B cell (primary cell): ENCODE results near the gene CIBAR2. TPM values are rescaled to one million over a fixed set of nuclear protein-coding genes. Genes with fewer than 3 reads are reported as not detected.

Experiments used
- ATAC-seq: fragments of 200-7000 bp; cut with Tn5 transposase; one replicate; pipeline ENCODE4 v1.10.0; 2021; ENCODE audit warnings: low read depth, mild to moderate bottlenecking, moderate number of reproducible peaks, moderate library complexity
- CTCF ChIA-PET: fragments of 350-600 bp; sonication (Branson Sonifier 250); formaldehyde crosslinking; loops from one replicate; lab custom pipeline; 2021; ENCODE audit warnings: antibody characterized with exemption, inconsistent platforms; lab: Charles Lee
- POLR2A ChIA-PET: fragments of 350-600 bp; sonication (Branson Sonifier 250); formaldehyde crosslinking; loops from one replicate; lab custom pipeline; 2021; ENCODE audit warnings: antibody characterized with exemption; lab: Charles Lee
- DNase-seq: peaks from one replicate; pipeline ENCODE4 v3.0.0; 2013
- H2AFZ ChIP-seq: 2 replicates; pipeline ENCODE4 v1.6.1; 2012; ENCODE audit warnings: mild to moderate bottlenecking, low read depth, low read length; ENCODE audit not compliant: insufficient read depth, poor library complexity, severe bottlenecking
- H3K27ac ChIP-seq, 2 donors: 1 replicate in 1 of 2; 2 replicates in 1 of 2; pipeline ENCODE4 v1.5.1; 2012 to 2013; ENCODE audit warnings: low read length in 2 of 2, mild to moderate bottlenecking in 2 of 2, moderate library complexity in 1 of 2
- H3K27me3 ChIP-seq, 4 experiments: fragments of 200-600 bp in 1 of 4; sonication (generic) in 1 of 4; replicated peaks in 1 of 4; 1 replicate in 2 of 4; 2 replicates in 2 of 4; pipeline versions ENCODE4 v1.6.1 to v1.7.0; 2013 to 2016; ENCODE audit warnings: low read length in 3 of 4, mild to moderate bottlenecking in 2 of 4, mixed read lengths in 1 of 4, moderate library complexity in 1 of 4; ENCODE audit not compliant: insufficient read depth in 4 of 4, control insufficient read depth in 3 of 4; ENCODE audit errors: control extremely low read depth in 1 of 4
- H3K36me3 ChIP-seq, 2 experiments: replicated peaks in 1 of 2; 1 replicate in 1 of 2; 2 replicates in 1 of 2; pipeline versions ENCODE4 v1.6.1 to v1.7.1; 2013; ENCODE audit warnings: low read length in 1 of 2; ENCODE audit not compliant: insufficient read depth in 2 of 2, control insufficient read depth in 1 of 2; ENCODE audit errors: control extremely low read depth in 1 of 2, extremely low read depth in 1 of 2
- H3K4me1 ChIP-seq, 2 donors: fragments of 200-600 bp in 1 of 2; sonication (generic) in 1 of 2; 1 replicate in 1 of 2; 2 replicates in 1 of 2; pipeline versions ENCODE4 v1.5.1 to v1.6.1; 2013 to 2017; ENCODE audit warnings: low read length in 2 of 2; ENCODE audit not compliant: control insufficient read depth in 2 of 2, insufficient read depth in 2 of 2
- H3K4me2 ChIP-seq: replicated peaks from 2 replicates; pipeline ENCODE3; 2012; ENCODE audit warnings: mild to moderate bottlenecking, low read depth, low read length; ENCODE audit not compliant: poor library complexity, severe bottlenecking
- H3K4me3 ChIP-seq, 5 experiments: fragments of 200-600 bp in 1 of 5; sonication (generic) in 1 of 5; 1 replicate in 3 of 5; 2 replicates in 2 of 5; pipeline versions ENCODE4 v1.5.1 to v1.7.0; 2011 to 2016; ENCODE audit warnings: low read length in 4 of 5, mild to moderate bottlenecking in 4 of 5, low read depth in 2 of 5, control low read depth in 1 of 5, moderate library complexity in 1 of 5; ENCODE audit not compliant: insufficient read depth in 1 of 5; ENCODE audit errors: control extremely low read depth in 1 of 5, extremely low read depth in 1 of 5
- H3K79me2 ChIP-seq: fragments of 200-600 bp; sonication (generic); one replicate; pipeline ENCODE4 v1.6.0; 2016; ENCODE audit warnings: low read length; ENCODE audit not compliant: control insufficient read depth, insufficient read depth
- H3K9ac ChIP-seq: fragments of 200-600 bp; sonication (generic); 2 replicates; pipeline ENCODE4 v1.6.1; 2017; ENCODE audit warnings: mild to moderate bottlenecking, low read length, moderate library complexity
- H3K9me3 ChIP-seq, 3 donors: one replicate each; pipeline versions ENCODE4 v1.6.1 to v1.7.1; 2013; ENCODE audit warnings: low read length in 2 of 3; ENCODE audit not compliant: control insufficient read depth in 2 of 3, insufficient read depth in 1 of 3; ENCODE audit errors: control extremely low read depth in 1 of 3
- H4K20me1 ChIP-seq: 2 replicates; pipeline ENCODE4 v1.6.0; 2012; ENCODE audit warnings: mild to moderate bottlenecking, low read length; ENCODE audit not compliant: insufficient read depth, control insufficient read depth, poor library complexity, severe bottlenecking
- H3K27ac Mint-ChIP-seq: one replicate; pipeline ENCODE4 v1.8.0; 2021; ENCODE audit warnings: mixed read lengths
- H3K27me3 Mint-ChIP-seq: one replicate; pipeline ENCODE4 v1.8.0; 2021; ENCODE audit warnings: mixed read lengths
- H3K4me1 Mint-ChIP-seq: one replicate; pipeline ENCODE4 v1.8.0; 2021; ENCODE audit warnings: mixed read lengths
- H3K4me3 Mint-ChIP-seq: one replicate; pipeline ENCODE4 v1.8.0; 2021; ENCODE audit warnings: mixed read lengths
- H3K9me3 Mint-ChIP-seq: one replicate; pipeline ENCODE4 v1.8.0; 2022; ENCODE audit warnings: mixed read lengths; ENCODE audit not compliant: insufficient read depth
- CTCF ChIP-seq: fragments of 200-600 bp; IDR thresholded peaks from one replicate; pipeline ENCODE4 v1.8.0; 2022; ENCODE audit warnings: antibody characterized with exemption, mild to moderate bottlenecking
- EZH2 ChIP-seq: IDR thresholded peaks from 2 replicates; pipeline ENCODE4 v1.6.1; 2012; ENCODE audit warnings: borderline replicate concordance, low read depth, mild to moderate bottlenecking, moderate library complexity, low read length; ENCODE audit not compliant: insufficient read depth, poor library complexity, severe bottlenecking
- WGBS: methylation state at CpG from one replicate; pipeline ENCODE4 v1.1.5; 2013; ENCODE audit warnings: missing lambda C conversion rate; ENCODE audit not compliant: insufficient coverage; 5-methylcytosine and 5-hydroxymethylcytosine counted together
- intact Hi-C: fragments of 100-400 bp; cut with micrococcal nuclease; formaldehyde crosslinking; loops from one replicate; pipeline ENCODE4 v1.10.0; 2022
- polyA plus RNA-seq: library from polyadenylated mRNA; depleted of rRNA; stranded (reverse); fragments of >200 nt; gene quantifications from 2 replicates; pipeline ENCODE4 v1.2.3, GENCODE V29; 2012
- total RNA-seq, 2 donors: library from RNA; stranded (reverse); fragments of 120-200 nt in 1 of 2; gene quantifications; 1 replicate in 1 of 2; 2 replicates in 1 of 2; pipeline versions ENCODE4 v1.2.3 to v1.2.4, GENCODE V29; 2013 to 2022

CIBAR2 gene
- total and polyA plus RNA-seq, 2 donors (not counting 1 experiment from before 2014, with no cell fraction given), result not detected

DNA sequence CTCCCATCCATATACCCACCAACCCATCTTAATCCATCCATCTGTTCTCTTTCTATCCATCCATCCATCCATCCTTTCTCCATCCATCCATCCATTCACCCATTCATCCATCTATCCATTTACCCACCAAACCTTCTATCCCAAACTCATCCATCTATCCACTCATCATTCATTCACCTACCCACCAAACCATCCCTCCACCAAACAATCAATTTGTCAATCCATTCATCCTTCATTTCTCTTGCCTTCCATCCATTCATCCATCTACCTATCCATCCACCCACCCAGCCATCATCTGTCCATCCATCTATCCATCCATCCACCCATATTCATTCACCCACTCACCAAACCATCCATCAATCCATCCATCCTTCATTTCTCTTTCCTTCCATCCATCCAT is 44.6 kb upstream of the CIBAR2 start:
- Histone ChIP-seq H3K4me2 (peak overlapping the region; percentile 71), H3K79me2 (no peaks in the 10 kb centered on the region), H3K4me1 (peaks cover 17 to 18% of the 10 kb centered on the region in 2 donors), H3K27me3 (peaks cover 0 to 4% (median 0%) of the 10 kb centered on the region in 4 experiments), H3K4me3 (no peak overlapping the region), H2AFZ (peak overlapping the region; percentile 98), H4K20me1 (no peaks in the 10 kb centered on the region), H3K9me3 (no peaks in the 10 kb centered on the region), H3K9ac (no peak overlapping the region), H3K36me3 (no peaks in the 10 kb centered on the region), H3K27ac (no peak overlapping the region)
- no peak for TF ChIP-seq EZH2
- no peak for TF ChIP-seq CTCF
- peaks cover 3% of the 10 kb centered on the region for H3K27me3 Mint-ChIP-seq
- DNase-seq (no peak), ATAC-seq (no peak)
- CTCF ChIA-PET, result no interaction called here
- peaks cover 16% of the 10 kb centered on the region for H3K4me1 Mint-ChIP-seq
- intact Hi-C loops, result no loop called here
- POLR2A ChIA-PET, result no interaction called here
- no peak overlapping the region for H3K27ac Mint-ChIP-seq
- H3K4me3 Mint-ChIP-seq, result peak overlapping the region; percentile 85
- no peaks in the 10 kb centered on the region for H3K9me3 Mint-ChIP-seq

DNA sequence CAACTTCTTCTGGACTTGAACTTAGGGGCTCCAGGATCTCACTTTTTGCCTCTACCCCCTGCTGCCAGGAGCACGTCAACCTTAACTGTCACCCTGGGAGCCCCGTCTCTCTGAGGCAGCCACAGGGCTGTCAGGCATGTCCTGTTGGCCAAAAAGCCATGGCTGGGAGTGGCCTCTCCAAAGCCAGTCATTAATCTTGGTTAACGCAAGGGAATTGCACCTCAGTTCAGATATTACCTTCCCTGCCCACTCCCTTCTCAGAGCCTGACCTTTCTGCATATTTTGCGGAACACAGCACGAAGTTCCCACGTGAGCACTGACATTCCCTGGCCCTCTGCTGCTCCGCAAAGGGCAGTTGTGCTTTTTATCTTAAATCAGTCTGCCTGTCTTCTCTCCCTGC is 44.2 kb upstream of the CIBAR2 start:
- H3K27ac ChIP-seq, result no peak overlapping the region
- H3K9me3 Mint-ChIP-seq, result no peaks in the 10 kb centered on the region
- H3K27me3 ChIP-seq, result peaks cover 0 to 4% (median 0%) of the 10 kb centered on the region in 4 experiments
- no peaks in the 10 kb centered on the region for H3K79me2 ChIP-seq
- no peak overlapping the region for H3K27ac Mint-ChIP-seq
- no peak overlapping the region for H3K4me3 Mint-ChIP-seq
- no peak for DNase-seq
- no peak overlapping the region for H2AFZ ChIP-seq
- TF ChIP-seq CTCF (no peak), EZH2 (no peak)
- H3K36me3 ChIP-seq, result no peaks in the 10 kb centered on the region
- intact Hi-C loops, result no loop called here
- POLR2A ChIA-PET, result no interaction called here
- peaks cover 16% of the 10 kb centered on the region for H3K4me1 Mint-ChIP-seq
- no peak overlapping the region for H3K4me3 ChIP-seq
- no peaks in the 10 kb centered on the region for H4K20me1 ChIP-seq
- H3K9ac ChIP-seq, result no peak overlapping the region
- ATAC-seq, result no peak
- WGBS, result 95% methylated on average over 7 of the region's 7 CpGs
- no peak overlapping the region for H3K4me2 ChIP-seq
- peaks cover 3% of the 10 kb centered on the region for H3K27me3 Mint-ChIP-seq
- H3K4me1 ChIP-seq, result peaks cover 17 to 18% of the 10 kb centered on the region in 2 donors
- H3K9me3 ChIP-seq, result no peaks in the 10 kb centered on the region
- CTCF ChIA-PET, result no interaction called here
